ENCODE results near the gene BCO1. TPM values are rescaled to one million over a fixed set of nuclear protein-coding genes. Genes with fewer than 3 reads are reported as not detected.

BCO1 gene
- total RNA-seq, 2 donors from 2014 or later: 0.42 to 0.62 TPM

DNA sequence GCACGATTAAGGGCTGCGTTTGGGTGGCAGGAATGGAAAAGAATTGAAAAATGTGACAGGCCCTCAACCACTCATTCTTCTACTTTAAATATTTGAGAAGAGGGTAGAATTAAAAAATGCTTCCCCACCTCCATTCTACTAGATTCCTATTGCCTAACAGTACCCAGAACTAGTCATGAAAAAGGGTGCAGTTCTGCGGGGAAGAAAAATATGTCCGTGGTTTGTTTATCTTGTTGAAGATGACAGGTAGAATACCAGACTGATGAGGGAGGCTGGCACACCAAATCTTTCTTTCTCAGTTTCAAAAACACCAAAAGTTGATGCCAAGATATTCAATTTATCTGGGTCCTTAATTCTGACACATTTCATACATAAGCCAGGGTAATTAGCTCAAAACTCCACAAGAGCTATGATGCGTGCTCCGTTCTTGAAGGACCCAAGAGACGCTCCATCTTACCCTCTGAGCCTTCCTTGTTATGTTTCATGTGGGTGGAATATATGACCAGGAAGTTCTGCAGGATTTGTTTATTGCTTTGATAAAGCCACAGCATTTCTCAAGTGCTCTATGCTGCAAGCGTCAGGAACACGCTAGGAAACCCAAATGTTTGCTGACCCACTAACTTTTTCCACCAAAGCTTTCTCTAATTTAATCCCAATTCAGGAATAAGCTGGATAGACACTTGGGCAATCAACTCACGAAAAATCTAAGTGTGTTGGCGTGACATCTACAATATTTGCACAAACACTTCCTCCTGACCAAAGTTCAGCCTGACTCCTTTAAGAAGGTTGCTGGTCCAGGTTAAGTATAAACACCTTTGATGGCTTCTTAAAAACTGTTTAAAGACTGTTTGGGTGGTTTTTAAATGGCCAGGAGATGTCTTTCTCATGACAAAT, 55.7 kb downstream of the BCO1 start:
- H3K27ac Mint-ChIP-seq: no peak overlapping the region
- H3K4me1 Mint-ChIP-seq: no peaks in the 10 kb centered on the region
- H3K9me3 Mint-ChIP-seq: no peaks in the 10 kb centered on the region
- no peaks in the 10 kb centered on the region for H3K9me3 ChIP-seq (ENCODE audit: control insufficient read depth, low read length)
- no peaks in the 10 kb centered on the region for H3K36me3 ChIP-seq (ENCODE audit: control insufficient read depth, insufficient read depth, low read length)
- H3K4me1 ChIP-seq (ENCODE audit: control insufficient read depth, insufficient read depth, low read length): no peaks in the 10 kb centered on the region
- no peak for DNase-seq
- H3K27me3 ChIP-seq (ENCODE audit: control insufficient read depth, insufficient read depth, low read length, poor library complexity, severe bottlenecking): no peaks in the 10 kb centered on the region
- no peak for TF ChIP-seq CTCF (conservative IDR thresholded peaks at IDR 0.05)
- WGBS, 2 experiments (ENCODE audit: insufficient coverage in 1 of 2, insufficient read length in 1 of 2): 95 to 96% methylated on average over 3 to 11 of the region's 11 CpGs
- no peak overlapping the region for H3K4me3 ChIP-seq (ENCODE audit: low read length)
- no peak overlapping the region for H3K9ac ChIP-seq (ENCODE audit: extremely low read depth, low read length, poor library complexity, severe bottlenecking)
- peaks cover 11% of the 10 kb centered on the region for H3K27me3 Mint-ChIP-seq (ENCODE audit: insufficient read depth)
- H3K27ac ChIP-seq (ENCODE audit: low read depth, low read length): no peak overlapping the region
- H3K4me3 Mint-ChIP-seq: no peak overlapping the region
- H3K36me3 Mint-ChIP-seq (ENCODE audit: low read depth): no peaks in the 10 kb centered on the region

DNA sequence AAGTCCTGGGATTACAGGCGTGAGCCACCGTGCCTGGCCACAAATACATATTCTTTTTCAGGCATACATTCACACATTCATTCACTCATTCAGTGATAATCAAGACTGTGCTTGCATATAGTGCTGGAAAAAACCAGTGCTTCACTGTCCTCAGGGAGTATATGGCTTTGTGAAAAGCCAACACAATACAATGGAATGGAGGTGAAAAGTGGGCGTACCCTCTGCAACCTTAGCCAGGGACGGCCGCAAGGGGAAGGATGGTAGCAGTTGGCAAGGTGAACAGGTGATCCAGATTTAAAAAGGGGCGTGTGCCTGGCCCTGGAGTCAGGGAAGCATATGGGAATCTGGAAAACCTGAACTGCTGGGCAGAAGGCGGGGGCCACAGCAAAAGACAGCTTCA, 58.1 kb downstream of the BCO1 start:
- TF ChIP-seq CTCF (conservative IDR thresholded peaks at IDR 0.05): no peak
- Mint-ChIP-seq H3K4me3 (no peak overlapping the region), H3K4me1 (no peaks in the 10 kb centered on the region), H3K27ac (no peak overlapping the region), H3K27me3 (ENCODE audit: insufficient read depth) (peaks cover 11% of the 10 kb centered on the region), H3K9me3 (no peaks in the 10 kb centered on the region), H3K36me3 (ENCODE audit: low read depth) (no peaks in the 10 kb centered on the region)
- H3K36me3 ChIP-seq (ENCODE audit: control insufficient read depth, insufficient read depth, low read length): no peaks in the 10 kb centered on the region
- H3K9me3 ChIP-seq (ENCODE audit: control insufficient read depth, low read length): no peaks in the 10 kb centered on the region
- H3K4me1 ChIP-seq (ENCODE audit: control insufficient read depth, insufficient read depth, low read length): no peaks in the 10 kb centered on the region
- H3K27me3 ChIP-seq (ENCODE audit: control insufficient read depth, insufficient read depth, low read length, poor library complexity, severe bottlenecking): no peaks in the 10 kb centered on the region
- WGBS, 2 experiments (ENCODE audit: insufficient coverage in 1 of 2, insufficient read length in 1 of 2): 78% methylated on average over 5 to 7 of the region's 7 CpGs
- no peak overlapping the region for H3K9ac ChIP-seq (ENCODE audit: extremely low read depth, low read length, poor library complexity, severe bottlenecking)
- DNase-seq: no peak
- no peak overlapping the region for H3K4me3 ChIP-seq (ENCODE audit: low read length)
- no peak overlapping the region for H3K27ac ChIP-seq (ENCODE audit: low read depth, low read length)

- H3K4me3 Mint-ChIP-seq: no peak overlapping the region
- 97% methylated on average over 3 of the region's 3 CpGs; no CpG with 5 or more reads in 1 of the 2 experiments for WGBS, 2 experiments (ENCODE audit: insufficient coverage in 1 of 2, insufficient read length in 1 of 2)
These were observed 69.3 kb downstream of the BCO1 start for GRCh38 chr16:81307770-81308169.

More at GRCh38 chr16:81307770-81308169, 69.3 kb downstream of the BCO1 start:
- Histone ChIP-seq H3K4me1 (ENCODE audit: control insufficient read depth, insufficient read depth, low read length) (no peaks in the 10 kb centered on the region), H3K4me3 (ENCODE audit: low read length) (no peak overlapping the region), H3K9ac (ENCODE audit: extremely low read depth, low read length, poor library complexity, severe bottlenecking) (no peak overlapping the region), H3K27me3 (ENCODE audit: control insufficient read depth, insufficient read depth, low read length, poor library complexity, severe bottlenecking) (no peaks in the 10 kb centered on the region), H3K9me3 (ENCODE audit: control insufficient read depth, low read length) (no peaks in the 10 kb centered on the region), H3K27ac (ENCODE audit: low read depth, low read length) (no peak overlapping the region), H3K36me3 (ENCODE audit: control insufficient read depth, insufficient read depth, low read length) (no peaks in the 10 kb centered on the region)
- DNase-seq: no peak
- H3K36me3 Mint-ChIP-seq (ENCODE audit: low read depth): peaks cover 4% of the 10 kb centered on the region
- peaks cover 8% of the 10 kb centered on the region for H3K4me1 Mint-ChIP-seq
- H3K27me3 Mint-ChIP-seq (ENCODE audit: insufficient read depth): no peaks in the 10 kb centered on the region
- H3K9me3 Mint-ChIP-seq: no peaks in the 10 kb centered on the region
- H3K27ac Mint-ChIP-seq: no peak overlapping the region
- TF ChIP-seq CTCF (conservative IDR thresholded peaks at IDR 0.05): no peak

Measured in endodermal cell (in vitro differentiated cells).